Thymus (tissue), 11 donors: ENCODE data around the gene GATA6. TPM values are rescaled to one million over a fixed set of nuclear protein-coding genes. Genes with fewer than 3 reads are reported as not detected.
"Not testable (repeated sequence)": the region's sequence is repeated elsewhere in the genome, so short reads cannot be mapped to it uniquely, and the experiment has no call there.

Experiments
- DNase-seq, 9 donors: peaks; one replicate each; pipeline ENCODE4 v3.0.0-alpha.2; 2013; ENCODE audit warnings: low spot score in 9 of 9, low read depth in 6 of 9, missing footprints in 1 of 9
- H3K27ac ChIP-seq, 2 donors: one replicate each; pipeline ENCODE4 v1.5.1; 2013; ENCODE audit warnings: control low read depth in 1 of 2, low read depth in 1 of 2, low read length in 1 of 2, mild to moderate bottlenecking in 1 of 2, moderate library complexity in 1 of 2
- H3K27me3 ChIP-seq, 2 donors: one replicate each; pipeline ENCODE4 v1.5.1; 2013; ENCODE audit warnings: low read length in 1 of 2; ENCODE audit not compliant: control insufficient read depth in 2 of 2, insufficient read depth in 1 of 2
- H3K36me3 ChIP-seq, 2 donors: one replicate each; pipeline ENCODE4 v1.5.1; 2013; ENCODE audit warnings: low read length in 1 of 2, mild to moderate bottlenecking in 1 of 2, moderate library complexity in 1 of 2; ENCODE audit not compliant: control insufficient read depth in 2 of 2, insufficient read depth in 2 of 2
- H3K4me1 ChIP-seq, 2 donors: one replicate each; pipeline ENCODE4 v1.5.1; 2013; ENCODE audit warnings: low read length in 2 of 2; ENCODE audit not compliant: control insufficient read depth in 2 of 2, insufficient read depth in 2 of 2
- H3K4me3 ChIP-seq, 2 donors: one replicate each; pipeline ENCODE4 v1.5.1; 2013; ENCODE audit warnings: low read length in 2 of 2, control low read depth in 1 of 2, mild to moderate bottlenecking in 1 of 2
- H3K9me3 ChIP-seq, 2 donors: one replicate each; pipeline ENCODE4 v1.5.1; 2013; ENCODE audit warnings: low read length in 1 of 2, mild to moderate bottlenecking in 1 of 2; ENCODE audit not compliant: control insufficient read depth in 2 of 2, insufficient read depth in 1 of 2
- WGBS: extraction: QIAGEN DNeasy Blood & Tissue Kit; methylation state at CpG from one replicate; pipeline ENCODE4 v1.1.7; 2013; 5-methylcytosine and 5-hydroxymethylcytosine counted together
- polyA plus RNA-seq: library from polyadenylated mRNA; stranded (reverse); fragments of 200-250 nt; gene quantifications from one replicate; pipeline ENCODE4 v1.2.3, GENCODE V29; 2013
- total RNA-seq: library from RNA; stranded (reverse); fragments of 120-200 nt; gene quantifications from one replicate; pipeline ENCODE4 v1.2.4, GENCODE V29; 2013
- donor health status: healthy.

GATA6 gene
- total and polyA plus RNA-seq, 2 donors, result 0.47 to 2.0 TPM

DNA sequence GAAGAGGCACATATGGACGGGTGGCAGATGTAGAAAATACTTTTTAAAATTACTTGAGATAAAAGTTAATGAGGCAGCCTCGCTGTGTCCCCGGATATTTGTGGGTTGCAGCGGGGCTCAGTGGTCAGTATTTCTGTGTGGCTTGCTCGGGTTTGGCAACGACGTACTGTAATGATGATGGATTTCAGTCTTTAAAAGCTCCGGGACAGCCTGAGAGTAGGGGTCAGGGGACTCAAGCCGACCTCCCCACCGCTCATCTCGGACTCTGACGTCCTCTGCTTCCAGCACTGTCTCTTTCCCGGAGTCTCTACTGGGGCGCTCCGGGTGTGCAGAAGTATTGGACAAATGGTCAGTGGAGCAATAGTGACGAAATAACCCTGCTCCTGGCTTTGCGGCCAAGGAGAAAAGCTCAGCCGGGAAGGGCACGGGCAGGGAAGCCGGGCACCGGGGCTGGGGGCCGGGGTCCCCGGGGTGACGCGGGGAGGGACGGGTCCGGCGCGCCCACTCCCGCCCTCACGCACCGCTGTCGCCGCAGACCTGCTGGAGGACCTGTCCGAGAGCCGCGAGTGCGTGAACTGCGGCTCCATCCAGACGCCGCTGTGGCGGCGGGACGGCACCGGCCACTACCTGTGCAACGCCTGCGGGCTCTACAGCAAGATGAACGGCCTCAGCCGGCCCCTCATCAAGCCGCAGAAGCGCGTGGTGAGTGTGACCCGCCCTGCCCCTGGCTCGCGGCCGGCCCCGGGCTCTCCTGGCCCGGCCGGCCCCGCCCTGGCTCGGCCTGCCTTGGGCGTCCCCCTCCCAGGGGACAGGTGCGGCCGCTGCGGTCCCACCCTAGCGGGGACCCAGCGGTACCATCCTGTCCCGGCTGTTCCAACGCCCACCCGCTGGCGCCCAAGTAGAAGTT lies 7.3 kb downstream of the GATA6 start:
- Histone ChIP-seq H3K4me1 (no peaks in the 10 kb centered on the region), H3K9me3 (no peaks in the 10 kb centered on the region), H3K27me3 (peaks cover 55 to 87% of the 10 kb centered on the region in 2 donors), H3K27ac (no peak overlapping the region), H3K4me3 (no peak overlapping the region), H3K36me3 (no peaks in the 10 kb centered on the region)
- no peak for DNase-seq
- WGBS, result 11% methylated on average over 71 of the region's 71 CpGs

DNA sequence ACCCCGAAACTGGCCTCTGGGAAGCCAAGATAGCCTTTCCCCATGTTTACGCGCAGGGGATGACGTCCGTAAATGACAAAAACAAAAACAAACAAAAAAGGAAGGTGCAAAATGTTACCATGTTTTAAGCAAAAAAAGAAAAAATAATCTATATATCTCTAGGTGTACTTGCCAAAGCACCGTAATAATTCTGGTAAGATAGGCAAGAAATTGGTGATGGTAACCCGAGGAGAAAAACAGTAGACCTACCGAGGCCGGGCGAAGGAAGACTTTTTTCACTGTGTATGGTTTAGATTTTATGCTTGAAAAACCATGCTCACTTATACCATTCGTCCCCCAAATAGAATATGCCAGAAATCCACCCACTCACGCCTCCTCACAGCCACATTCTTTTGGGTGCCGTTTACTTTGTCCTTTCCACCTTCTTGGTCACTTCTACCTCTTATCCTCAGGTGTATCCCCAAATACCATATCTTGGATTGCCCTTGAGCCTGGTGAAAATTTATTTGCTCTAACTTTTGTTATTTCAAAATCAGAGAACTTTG lies 8.0 kb downstream of the GATA6 start:
- Histone ChIP-seq H3K4me3 (no peak overlapping the region), H3K27me3 (peaks cover 48 to 82% of the 10 kb centered on the region in 2 donors), H3K36me3 (no peaks in the 10 kb centered on the region), H3K9me3 (no peaks in the 10 kb centered on the region), H3K27ac (no peak overlapping the region), H3K4me1 (no peaks in the 10 kb centered on the region)
- 77% methylated on average over 13 of the region's 13 CpGs for WGBS
- no peak for DNase-seq

DNA sequence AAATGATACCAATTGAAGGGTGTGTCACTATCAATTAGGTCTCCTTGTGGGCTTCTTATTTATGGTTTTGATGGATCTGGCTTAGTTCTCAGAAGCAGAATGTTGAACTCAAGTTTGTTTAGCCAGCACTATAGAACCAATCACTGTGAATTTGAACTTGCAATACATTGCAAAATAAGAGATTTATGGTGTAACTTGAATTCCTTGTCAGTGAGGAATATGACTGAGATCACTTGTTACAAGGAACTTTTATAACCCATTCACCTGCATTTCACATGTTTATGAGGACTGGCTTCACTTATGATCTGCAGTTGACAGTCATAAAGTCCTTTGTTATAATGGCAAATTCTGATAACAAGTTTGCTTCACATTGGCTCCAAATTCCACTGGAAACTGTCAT lies 9.8 kb downstream of the GATA6 start:
- H3K36me3 ChIP-seq, result no peaks in the 10 kb centered on the region
- H3K9me3 ChIP-seq, result no peaks in the 10 kb centered on the region
- no peak overlapping the region for H3K27ac ChIP-seq
- H3K27me3 ChIP-seq, result peaks cover 32 to 66% of the 10 kb centered on the region in 2 donors
- H3K4me1 ChIP-seq, result no peaks in the 10 kb centered on the region
- no peak for DNase-seq
- H3K4me3 ChIP-seq, result no peak overlapping the region

GRCh38 chr18:22179631-22180030 lies 10.2 kb downstream of the GATA6 start:
- WGBS, result 99% methylated on average over 1 of the region's 1 CpG
- no peaks in the 10 kb centered on the region for H3K36me3 ChIP-seq
- no peaks in the 10 kb centered on the region for H3K4me1 ChIP-seq
- H3K27me3 ChIP-seq, result peaks cover 28 to 62% of the 10 kb centered on the region in 2 donors
- DNase-seq, result no peak
- H3K27ac ChIP-seq, result no peak overlapping the region
- no peak overlapping the region for H3K4me3 ChIP-seq
- no peaks in the 10 kb centered on the region for H3K9me3 ChIP-seq

DNA sequence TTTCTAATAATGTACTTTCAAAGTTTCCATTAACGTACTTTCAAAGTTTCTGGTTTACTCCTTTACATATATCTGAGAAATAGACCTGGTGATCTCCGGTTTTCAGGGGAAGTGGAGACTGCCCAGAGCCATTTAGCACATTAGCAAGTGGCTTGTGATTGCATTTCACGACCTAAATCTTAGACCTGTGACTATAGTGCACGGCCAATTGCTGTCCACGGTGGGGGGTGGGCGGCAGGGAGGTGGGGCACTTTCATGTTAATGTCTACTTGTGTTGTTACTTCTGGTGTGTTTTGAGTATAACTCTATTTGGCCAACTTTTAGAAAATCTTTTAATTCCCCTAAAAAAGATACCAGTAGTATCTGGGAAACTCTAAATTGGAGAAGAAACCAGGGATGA lies 11.3 kb downstream of the GATA6 start:
- no peak overlapping the region for H3K27ac ChIP-seq
- no peaks in the 10 kb centered on the region for H3K9me3 ChIP-seq
- no peaks in the 10 kb centered on the region for H3K4me1 ChIP-seq
- peaks cover 23 to 58% of the 10 kb centered on the region in 2 donors for H3K27me3 ChIP-seq
- H3K4me3 ChIP-seq, result no peak overlapping the region
- 69% methylated on average over 6 of the region's 6 CpGs for WGBS
- DNase-seq, result no peak
- no peaks in the 10 kb centered on the region for H3K36me3 ChIP-seq

- 91% methylated on average over 4 of the region's 4 CpGs for WGBS
- no peak for DNase-seq
- Histone ChIP-seq H3K9me3 (no peaks in the 10 kb centered on the region), H3K27ac (no peak overlapping the region), H3K27me3 (peaks cover 9 to 35% of the 10 kb centered on the region in 2 donors), H3K36me3 (no peaks in the 10 kb centered on the region), H3K4me3 (no peak overlapping the region), H3K4me1 (no peaks in the 10 kb centered on the region)
Measured at GRCh38 chr18:22182884-22183697, 13.7 kb downstream of the GATA6 start.

GRCh38 chr18:22183698-22184170 lies 14.3 kb downstream of the GATA6 start:
- H3K4me1 ChIP-seq, result no peaks in the 10 kb centered on the region
- no peaks in the 10 kb centered on the region for H3K9me3 ChIP-seq
- no peak overlapping the region for H3K27ac ChIP-seq
- 94% methylated on average over 3 of the region's 3 CpGs for WGBS
- DNase-seq, result no peak
- no peaks in the 10 kb centered on the region for H3K36me3 ChIP-seq
- H3K4me3 ChIP-seq, result no peak overlapping the region
- H3K27me3 ChIP-seq, result peaks cover 6 to 29% of the 10 kb centered on the region in 2 donors

GRCh38 chr18:22184573-22184972 lies 15.2 kb downstream of the GATA6 start:
- DNase-seq, H3K4me3 ChIP-seq, H3K36me3 ChIP-seq, H3K9me3 ChIP-seq, H3K27ac ChIP-seq, H3K4me1 ChIP-seq: not testable (repeated sequence)
- WGBS, result 95% methylated on average over 8 of the region's 8 CpGs
- peaks cover 5 to 30% of the 10 kb centered on the region in 2 donors for H3K27me3 ChIP-seq

GRCh38 chr18:22185273-22185672 lies 15.9 kb downstream of the GATA6 start:
- H3K27ac ChIP-seq, result no peak overlapping the region
- 97% methylated on average over 6 of the region's 6 CpGs for WGBS
- no peaks in the 10 kb centered on the region for H3K4me1 ChIP-seq

More at GRCh38 chr18:22185273-22185672, 15.9 kb downstream of the GATA6 start:
- Histone ChIP-seq H3K27me3 (peaks cover 3 to 27% of the 10 kb centered on the region in 2 donors), H3K4me3 (no peak overlapping the region), H3K9me3 (no peaks in the 10 kb centered on the region), H3K36me3 (no peaks in the 10 kb centered on the region)
- no peak for DNase-seq
